Panc1 (cell line): Measurements from ENCODE around the gene CCDC196.

Source experiments
- CTCF ChIP-seq: fragments of 450-650 bp; IDR thresholded peaks from 2 replicates; pipeline ENCODE4 v1.5.1; 2017; ENCODE audit warnings: mild to moderate bottlenecking
- POLR2AphosphoS5 ChIP-seq: IDR thresholded peaks from 2 replicates; pipeline ENCODE4 v1.6.1; 2012; ENCODE audit warnings: mild to moderate bottlenecking, low read depth, low read length, moderate library complexity
- REST ChIP-seq, 2 experiments: IDR thresholded peaks; 2 replicates each; pipeline ENCODE4 v1.6.1; 2011 to 2012; ENCODE audit warnings: low read depth in 2 of 2, control low read depth in 1 of 2, low read length in 1 of 2, mild to moderate bottlenecking in 1 of 2, moderate library complexity in 1 of 2; ENCODE audit not compliant: insufficient read depth in 1 of 2
- SIN3A ChIP-seq: IDR thresholded peaks from 2 replicates; pipeline ENCODE4 v1.6.1; 2012; ENCODE audit warnings: low read depth, mild to moderate bottlenecking, low read length, moderate library complexity, borderline replicate concordance; ENCODE audit not compliant: insufficient read depth
- TCF7L2 ChIP-seq: IDR thresholded peaks from 2 replicates; pipeline ENCODE4 v1.6.1; 2011; ENCODE audit warnings: mild to moderate bottlenecking, low read depth, low read length, inconsistent platforms

- TF ChIP-seq CTCF (no peak), POLR2AphosphoS5 (no peak), REST (IDR thresholded peaks at IDR 0.05; ENCODE audit: insufficient read depth in 1 of 2, low read depth in 2 of 2, low read length in 1 of 2) (peak in 1 of 2 experiments; percentile 54; a peak in 2 of 4 replicates), SIN3A (no peak), TCF7L2 (no peak)
Measured at GRCh38 chr14:66541627-66542026, 55.5 kb downstream of the CCDC196 start.
